GM21367 (cell line): ENCODE data around the gene HTR6.
"Not testable (repeated sequence)": the region's sequence is repeated elsewhere in the genome, so short reads cannot be mapped to it uniquely, and the experiment has no call there.

Experiments used
- ATAC-seq: cut with Tn5 transposase; IDR thresholded peaks from one replicate; pipeline ENCODE4 v1.9.1; 2021; ENCODE audit not compliant: unreplicated experiment

Gene HTR6

DNA sequence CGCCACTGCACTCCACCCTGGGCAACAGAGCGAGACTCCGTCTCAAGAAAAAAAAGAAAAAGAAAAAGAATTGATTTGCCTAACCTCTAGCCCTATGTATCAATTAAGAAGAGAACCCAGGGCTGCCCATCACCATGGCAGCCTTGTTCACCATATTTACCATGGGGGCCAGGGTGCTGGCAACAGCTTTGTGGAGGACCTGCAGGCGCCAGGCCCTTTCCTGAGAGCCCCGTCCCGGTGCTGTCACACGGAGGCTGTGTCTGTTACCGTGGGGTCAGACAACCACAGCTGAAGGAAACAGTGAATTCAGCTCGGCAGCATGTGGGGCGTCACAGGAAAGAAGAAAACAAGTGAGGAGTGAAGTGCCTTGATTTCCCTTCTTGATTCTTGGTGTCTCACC, 27.1 kb upstream of the HTR6 start:
- ATAC-seq = no peak

DNA sequence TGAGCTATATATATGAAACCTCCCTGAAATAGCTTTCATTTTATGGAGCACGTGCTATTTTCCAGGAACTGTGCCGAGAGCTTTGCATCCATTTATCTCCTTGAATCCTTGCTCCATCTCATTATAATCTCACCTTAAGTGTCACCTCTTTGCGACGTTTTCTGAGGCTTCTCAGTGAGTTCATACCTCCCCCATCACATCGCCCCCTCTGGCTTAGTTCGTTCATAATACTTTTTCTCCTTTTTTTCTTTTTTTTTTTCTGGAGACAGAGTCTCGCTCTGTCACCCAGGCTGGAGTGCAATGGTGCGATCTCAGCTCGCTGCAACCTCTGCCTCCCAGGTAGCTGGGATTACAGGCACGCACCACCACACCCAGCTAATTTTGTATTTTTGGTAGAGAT, 25.4 kb upstream of the HTR6 start:
- not testable (repeated sequence) for ATAC-seq

DNA sequence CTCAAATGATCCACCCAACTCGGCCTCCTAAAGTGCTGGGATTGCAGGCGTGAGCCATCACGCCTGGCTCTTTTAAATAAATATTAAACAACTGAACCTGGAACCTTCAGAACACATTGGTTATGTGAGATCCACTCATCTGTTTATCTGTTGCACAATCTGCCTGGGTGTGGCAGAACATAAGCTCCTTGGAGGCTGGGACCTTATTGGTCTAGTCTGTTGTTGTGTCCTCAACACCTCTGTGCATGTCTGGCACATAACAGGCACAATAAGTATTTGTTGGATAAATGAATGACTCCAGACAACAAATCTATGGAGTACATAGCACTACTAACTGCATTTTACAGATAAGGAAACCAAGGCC, 24.7 kb upstream of the HTR6 start:
- no peak for ATAC-seq

DNA sequence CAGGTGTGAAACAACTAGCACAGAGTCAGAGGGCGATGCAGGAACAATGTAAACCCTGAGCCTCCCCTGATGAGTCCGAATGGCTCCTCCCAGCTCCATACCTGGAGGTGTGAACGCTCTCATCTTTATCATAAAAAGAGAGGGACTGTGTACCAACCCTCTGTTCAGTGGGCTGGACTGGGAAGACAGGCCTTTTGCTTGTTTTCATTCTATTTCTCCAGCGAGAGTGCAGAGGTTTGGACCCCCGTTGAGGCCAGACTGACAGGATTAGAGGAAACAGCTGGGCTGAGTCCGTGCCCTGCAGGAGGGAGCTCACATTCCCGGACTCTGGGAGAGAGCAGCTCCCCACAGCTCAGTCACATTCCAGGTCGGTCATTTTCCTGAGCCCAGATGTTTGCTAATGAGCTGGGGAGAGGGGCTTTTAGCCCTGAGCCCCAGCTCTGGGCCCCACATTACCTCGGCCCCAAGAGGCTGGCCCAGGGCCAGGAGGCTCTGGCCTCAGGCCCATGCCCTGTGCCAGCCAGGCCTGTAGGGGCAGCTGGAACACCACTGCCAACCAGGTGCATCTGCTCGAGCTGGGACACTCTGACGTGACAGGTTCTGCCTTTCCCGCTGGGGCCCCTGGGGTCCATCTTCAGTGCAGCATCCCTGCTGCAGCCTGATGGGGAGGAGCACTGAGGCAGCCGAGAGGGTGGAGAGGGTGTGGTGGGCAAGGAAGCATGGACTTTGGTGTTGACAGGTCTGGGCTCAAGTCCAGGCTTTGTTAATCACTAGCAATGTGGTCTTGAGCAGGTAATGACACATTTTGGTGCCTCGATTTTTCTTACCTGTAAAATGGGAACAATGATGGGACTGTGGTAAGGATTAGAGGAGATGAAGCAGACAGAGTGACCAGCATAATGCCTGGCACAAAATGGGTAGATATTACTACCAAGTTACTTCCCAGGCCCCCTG, 24.0 kb upstream of the HTR6 start:
- no peak for ATAC-seq

DNA sequence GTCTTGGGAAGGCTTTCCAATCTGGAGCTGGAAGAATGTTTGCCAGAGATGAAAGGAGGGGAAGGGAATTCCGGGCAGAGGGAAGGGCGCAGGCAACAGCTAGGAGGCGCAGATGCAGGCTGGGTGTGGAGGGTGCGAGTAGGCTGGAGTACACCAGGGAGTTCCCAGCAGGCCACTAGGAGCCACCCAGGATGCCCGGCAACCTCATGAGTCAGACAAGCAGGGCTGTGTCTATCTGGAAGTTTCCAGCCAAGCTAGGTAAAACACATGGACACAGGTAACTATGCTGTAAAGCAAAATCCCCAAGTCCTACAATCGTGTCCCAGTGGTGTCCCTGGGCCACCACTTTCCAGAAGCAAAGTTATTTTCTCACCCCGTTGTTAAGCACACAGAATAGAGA, 21.6 kb upstream of the HTR6 start:
- no peak for ATAC-seq

DNA sequence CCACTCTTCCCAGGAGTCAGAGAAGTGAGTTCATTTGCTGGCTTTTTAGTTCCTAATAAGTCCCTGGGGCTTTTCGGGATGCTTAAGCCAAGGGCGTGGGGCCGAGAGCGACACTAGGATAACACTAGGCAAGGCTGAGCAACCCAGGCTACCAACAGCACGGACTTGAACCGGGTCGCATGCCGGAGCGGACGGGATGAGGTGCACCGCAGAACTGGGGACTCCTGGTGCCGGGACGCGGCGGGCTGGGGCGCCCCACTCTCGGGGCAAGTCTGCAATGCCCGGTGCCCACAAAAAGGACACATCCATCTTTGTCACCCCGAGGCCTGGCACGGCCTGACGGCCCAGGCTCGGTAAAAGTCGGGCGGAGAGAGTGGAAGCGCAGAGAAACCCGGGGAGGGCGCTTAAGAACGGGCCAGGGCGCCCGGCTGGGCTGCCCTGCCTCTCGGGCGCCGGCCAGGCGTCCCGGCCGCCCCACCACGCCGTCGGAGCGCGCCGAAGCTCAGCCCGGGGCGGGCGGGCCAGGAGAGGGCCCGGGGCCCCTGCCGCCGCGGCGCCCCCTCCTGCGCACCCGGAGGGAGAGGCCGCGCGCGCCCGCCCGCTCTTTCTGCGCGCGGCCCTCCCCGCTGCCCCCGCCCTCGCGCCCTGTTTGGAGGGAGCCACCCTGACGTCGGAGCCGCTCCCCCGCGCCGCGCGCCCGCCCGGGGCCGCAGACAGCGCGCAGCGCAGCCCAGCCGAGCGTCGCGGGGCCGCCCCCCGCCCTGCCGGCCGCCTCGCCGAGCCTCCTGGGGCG, 20.9 kb upstream of the HTR6 start, which contains the start of gene NBL1:
Gene NBL1, plus strand, starts transcription at position 710 of the 793 bp plus-strand sequence. CDS start 10,720 bp downstream, outside the sequence.
- ATAC-seq = no peak

DNA sequence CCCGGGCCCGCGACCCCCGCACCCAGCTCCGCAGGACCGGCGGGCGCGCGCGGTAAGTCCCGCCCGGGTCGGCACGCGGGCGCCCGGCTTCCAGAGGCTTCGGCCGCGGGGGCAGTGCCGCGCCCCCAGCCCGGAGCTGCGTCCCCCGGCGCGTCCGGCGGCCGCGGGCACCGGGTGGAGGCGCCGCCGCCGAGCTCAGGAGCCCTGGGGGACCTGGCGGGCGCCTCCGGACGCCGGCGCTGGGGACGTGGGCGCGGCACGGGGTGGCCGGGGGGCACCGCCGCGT, 20.3 kb upstream of the HTR6 start:
- ATAC-seq = no peak

DNA sequence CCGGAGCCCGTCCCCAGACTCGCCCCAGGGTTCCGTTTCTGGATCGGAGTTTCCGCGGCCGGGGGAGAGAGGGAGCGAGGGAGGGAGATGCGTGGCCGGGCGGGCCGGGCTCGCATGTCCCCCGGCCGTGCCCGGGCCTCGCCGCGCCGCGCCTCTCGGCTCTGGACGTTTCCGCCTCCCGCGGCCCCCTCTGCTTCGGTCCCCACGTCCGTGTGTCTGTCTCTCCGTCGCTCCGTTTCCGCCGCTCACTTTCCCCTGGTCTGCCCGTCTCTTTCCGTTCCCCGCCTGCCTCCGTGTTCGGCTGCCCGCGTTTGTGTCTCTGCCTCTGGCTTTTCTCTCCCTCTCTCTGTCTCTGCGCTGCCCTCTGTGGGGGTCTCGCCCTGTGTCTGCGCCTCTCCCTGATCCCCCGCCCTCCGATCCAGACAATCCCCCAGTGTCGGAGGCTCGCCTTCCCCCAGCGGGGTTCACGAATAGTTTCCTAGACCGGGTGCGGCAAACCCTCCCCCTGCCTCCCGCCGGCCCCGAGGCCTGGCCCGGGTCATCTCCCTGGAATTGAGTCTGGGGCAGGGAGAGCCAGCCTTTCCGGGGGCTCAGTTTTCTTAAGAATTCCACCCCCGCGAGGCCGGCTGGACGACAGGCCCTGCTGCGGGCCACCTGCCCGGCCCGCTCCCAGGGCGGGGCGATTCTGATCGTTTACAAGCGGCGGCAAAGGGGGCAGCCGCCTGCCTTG, 19.8 kb upstream of the HTR6 start:
- ATAC-seq = no peak

DNA sequence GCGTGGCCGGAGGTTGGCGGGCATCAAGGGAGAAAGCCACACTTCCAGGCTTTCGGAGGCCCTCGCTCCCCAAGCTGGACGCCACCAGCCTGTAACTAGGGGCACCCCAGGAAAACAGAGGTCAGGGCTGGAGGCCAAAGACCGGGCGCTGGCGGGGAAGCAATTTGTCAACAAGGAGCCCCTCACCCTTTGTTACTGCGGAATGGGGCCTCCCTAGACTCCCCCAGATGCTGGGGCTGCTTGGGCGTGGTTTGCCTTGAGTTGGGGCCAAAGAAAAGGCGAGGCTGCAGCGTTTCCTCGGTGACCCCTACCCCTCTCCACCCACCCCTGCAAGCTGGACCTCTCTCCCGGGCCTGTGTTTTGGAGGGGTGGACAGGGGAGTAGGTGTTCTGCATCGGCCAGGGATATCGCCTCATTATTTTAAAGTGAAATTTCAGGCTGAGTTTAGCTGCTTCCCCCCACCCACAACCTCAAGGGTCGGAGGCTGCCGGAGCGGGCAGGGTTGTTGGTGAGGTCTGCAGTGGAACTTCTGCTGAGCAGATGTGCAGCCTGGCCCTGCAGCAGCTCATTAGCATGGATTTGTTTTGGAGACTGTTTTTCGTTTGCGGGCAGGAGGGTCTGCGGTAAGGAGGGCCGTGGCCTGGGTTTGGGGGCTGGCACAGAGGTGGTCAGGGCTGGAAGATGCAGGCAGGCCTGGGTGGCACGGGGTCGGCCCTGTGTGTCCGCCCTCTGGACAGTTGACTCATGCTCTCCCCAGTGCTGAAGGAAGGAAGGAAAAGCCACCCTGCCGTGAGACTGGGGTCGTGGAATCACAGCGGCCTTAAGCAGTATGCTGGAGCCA, 19.0 kb upstream of the HTR6 start:
- no peak for ATAC-seq

DNA sequence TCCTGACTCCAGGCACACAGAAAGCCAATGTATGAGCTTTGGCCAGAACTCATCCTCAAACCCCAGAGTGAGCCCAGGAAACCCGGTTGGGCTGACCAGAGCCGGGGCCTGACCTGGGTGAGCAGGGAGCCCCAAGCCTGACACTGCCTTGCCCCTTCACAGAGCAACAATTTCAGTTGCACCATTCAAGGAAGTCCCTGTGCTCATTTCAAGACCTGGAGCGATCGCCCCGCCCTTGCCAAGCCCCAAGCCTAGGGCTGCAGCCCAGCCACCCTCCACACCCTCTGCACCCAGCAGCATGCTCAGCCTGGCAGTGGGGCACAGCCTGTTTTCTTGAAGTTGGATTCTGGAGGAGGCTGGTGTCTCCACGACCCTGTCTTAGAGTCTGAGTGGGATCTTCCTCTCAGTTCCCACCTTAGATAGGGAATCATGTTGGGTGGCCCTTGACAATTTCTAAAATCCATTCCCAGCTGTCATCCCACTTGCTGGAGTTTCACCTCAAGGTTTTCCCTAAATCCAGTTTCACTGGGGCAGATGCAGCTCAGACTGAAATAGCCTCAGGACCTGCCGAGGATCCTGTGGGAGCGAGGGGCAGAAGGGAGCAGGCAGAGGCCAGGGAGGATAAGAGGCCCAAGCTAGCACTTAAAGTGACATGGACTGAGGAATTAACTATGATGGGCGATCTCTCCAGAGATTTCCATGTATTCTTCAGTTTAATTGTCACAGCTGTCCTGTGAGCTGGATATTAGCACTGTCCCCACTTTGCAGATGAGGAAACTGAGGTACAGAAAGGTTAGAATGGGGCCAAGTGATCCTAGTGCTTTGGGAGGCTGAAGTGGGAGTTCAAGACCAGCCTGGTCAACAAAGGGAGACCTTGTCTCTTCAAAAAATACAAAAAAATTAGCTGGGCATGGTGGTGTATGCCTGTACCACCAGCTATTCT, 18.0 kb upstream of the HTR6 start:
- no peak for ATAC-seq

DNA sequence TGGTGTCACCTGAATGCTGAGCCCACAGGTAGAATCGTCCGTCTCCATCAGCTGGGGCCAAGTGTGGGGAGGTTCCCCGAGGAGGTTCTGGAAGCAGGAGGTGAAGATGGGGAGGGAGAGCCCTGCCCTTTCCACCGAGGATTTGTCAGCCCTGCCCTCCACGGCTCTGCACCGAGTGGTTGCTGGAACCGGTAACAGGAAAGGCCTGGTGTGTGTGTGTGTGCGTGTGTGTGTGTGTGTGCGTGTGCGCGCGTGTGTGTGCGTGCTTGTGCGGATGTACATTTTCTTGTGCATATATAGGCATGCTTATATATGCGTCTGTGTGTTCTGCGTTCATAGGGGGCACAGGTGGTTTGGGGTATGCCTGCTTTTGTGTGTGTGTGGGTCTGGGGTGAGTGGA, 17.0 kb upstream of the HTR6 start:
- ATAC-seq = no peak

DNA sequence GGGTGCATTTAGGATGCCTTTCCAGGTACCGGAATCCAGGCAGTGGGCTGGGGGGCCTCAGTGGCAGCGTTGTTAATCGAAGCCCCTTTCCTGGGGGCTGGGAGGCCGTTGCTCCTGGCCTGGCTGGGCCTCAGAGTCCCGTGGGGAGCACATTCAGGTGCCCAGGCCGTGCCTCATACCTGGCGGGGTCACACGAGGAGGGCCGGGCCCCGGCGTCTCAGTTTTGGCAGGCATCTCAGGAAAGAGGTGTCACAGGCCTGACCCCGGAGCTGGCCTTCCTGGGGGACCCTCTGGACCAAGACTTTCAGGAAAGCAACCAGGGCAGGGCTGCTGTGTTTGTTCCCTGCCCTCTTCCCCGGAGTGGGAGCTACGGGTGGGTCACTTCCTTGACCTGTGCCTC, 16.4 kb upstream of the HTR6 start:
- ATAC-seq = no peak

DNA sequence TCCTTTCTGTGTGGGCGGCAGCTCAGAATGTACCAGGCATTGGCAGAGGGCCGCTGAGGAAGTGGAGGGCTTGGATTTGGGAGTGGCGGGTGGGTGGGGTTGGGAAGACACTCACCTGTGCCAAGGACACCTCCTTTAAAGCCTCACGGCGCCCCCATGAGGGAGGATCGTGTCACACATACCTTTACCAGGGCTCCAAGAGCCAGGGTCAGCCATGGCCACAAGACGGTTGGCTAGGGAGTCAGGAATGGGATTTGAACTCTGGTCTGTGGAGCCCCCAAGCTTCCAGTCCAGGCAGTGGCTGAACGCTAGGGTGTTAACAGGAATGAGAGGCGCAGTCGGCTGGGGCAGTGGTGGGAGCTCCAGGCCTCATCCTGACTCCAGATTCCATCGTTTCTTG, 16.0 kb upstream of the HTR6 start:
- no peak for ATAC-seq

DNA sequence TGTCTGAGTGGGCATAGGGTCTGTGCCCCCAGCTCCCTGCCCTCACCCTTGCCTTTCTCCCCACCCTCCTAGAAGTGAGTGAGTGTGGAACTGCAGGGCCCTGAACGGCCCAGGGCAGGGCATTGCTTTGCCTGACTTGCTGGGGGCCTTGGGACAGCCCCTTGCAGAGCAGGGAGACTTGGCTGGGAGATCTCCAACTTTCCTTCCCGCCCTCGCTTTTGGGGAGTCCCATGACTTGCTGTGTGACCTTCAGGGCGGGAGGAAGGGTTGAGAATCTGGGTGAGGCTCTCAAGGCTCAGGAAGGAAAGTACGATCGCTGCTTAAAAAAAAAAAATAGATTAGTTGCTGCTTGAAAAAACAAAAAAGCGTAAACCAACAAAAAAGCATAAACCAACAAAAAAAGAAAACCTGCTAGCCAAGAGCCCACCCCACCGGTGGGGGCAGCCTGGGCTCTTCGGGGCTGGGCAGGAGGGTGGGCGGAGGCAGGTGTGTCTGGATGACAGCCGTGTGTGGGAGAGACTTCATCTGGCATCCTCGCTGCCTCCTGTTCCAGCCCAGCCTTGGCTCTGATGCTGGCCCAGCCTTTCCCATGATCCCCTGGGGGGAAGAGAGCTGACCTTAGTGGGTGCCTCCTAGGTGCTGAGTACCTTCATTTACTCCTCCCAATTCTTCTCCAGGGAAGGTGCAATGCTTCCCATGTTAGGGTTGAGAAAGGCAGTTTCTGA, 14.1 kb upstream of the HTR6 start:
- no peak for ATAC-seq

DNA sequence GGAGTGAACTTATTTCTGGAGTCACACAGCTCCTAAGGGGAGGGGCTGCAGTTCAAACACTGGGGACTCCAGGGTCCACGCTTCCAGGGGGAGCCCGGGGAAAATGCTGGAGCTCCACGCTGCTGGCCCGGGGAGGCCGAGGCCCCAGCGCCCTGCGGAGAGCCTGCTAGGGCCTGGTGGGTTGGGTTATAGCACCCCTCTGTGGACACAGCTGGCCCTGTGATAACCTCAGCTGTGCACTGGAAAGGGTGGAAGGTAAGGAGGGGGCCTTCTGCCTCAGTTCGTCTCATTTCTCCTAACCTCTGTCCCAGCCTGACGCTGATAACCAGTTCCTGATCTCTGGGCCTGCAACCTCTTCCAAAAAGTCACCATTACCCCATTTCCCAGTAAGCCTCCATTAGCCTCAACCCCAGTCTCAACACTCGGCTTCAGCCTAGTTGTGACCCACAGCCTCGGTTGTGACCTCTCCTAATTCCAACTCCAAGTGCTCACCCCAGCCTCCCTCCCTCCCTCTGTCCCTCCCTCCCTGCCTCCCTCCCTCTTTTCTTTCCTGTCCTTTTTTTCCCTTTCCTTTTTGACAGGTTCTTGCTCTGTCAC, 13.4 kb upstream of the HTR6 start:
- ATAC-seq = no peak

DNA sequence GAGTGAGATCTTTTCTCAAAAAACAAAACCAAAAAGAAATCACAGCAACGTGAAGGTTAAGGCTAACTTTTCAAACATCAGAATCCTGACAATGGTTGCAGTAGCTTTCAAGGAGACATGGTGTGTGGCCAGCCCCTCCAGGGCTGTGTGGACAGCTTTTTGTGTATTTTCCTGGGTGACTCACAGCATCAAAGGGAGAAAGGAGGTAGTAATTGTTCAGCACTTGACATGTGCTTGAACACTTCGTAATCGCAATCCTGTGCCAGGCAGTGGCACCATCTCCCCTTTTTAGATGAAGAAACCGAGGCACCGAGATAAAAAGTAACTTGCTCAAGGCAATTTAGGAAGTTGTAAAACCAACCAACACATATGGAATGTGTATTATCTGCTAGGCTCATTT, 10.3 kb upstream of the HTR6 start:
- ATAC-seq = no peak

DNA sequence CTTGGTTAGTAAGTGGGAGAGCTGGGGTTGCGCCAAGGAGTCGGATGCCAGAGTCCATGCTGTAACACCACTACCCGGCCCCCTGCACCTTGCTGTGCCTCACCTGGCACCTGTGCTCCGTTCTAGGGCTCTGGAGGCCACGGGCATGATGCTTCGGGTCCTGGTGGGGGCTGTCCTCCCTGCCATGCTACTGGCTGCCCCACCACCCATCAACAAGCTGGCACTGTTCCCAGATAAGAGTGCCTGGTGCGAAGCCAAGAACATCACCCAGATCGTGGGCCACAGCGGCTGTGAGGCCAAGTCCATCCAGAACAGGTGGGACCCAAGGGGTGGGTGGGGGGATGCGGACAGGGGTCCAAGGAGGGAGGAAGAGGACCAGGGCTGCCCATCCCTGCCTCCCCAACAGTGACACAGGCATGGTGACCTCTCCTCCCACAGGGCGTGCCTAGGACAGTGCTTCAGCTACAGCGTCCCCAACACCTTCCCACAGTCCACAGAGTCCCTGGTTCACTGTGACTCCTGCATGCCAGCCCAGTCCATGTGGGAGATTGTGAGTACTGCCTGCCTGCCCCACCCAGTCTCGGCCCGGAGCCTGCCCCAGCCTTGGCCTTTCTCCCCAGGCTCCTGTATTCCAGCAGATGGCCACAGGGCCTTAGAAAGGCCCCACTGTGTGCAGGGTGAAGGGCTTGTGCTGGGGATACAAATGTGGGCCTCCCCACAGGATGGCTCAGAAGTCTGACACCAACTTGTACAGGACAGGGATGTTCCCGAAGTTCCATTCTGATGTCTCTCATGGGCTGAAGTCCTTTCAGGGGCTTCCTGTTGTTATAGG, 9.6 kb upstream of the HTR6 start:
- no peak for ATAC-seq

DNA sequence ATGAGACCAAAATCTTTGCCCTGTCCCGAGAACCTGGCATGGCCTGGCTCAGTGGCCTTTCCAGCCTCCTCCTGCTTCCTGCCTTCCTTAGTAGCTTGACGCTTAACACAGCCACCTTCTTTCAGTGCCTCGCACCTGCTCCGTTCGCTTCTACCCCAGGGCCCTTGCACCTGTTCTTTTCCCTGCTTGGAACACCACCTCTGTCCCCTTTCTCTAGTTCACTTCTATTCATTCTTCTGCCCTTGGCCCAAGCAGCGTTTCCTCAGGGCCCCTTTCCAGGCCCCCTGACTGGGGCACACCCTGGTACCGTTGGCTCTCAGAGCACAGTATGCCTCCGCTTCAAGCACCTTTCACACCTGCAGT, 9.0 kb upstream of the HTR6 start:
- ATAC-seq = no peak
